GM18507 (cell line): Measurements from ENCODE around the gene DLG5.

Source experiments
- DNase-seq: peaks from one replicate; pipeline ENCODE4 v3.0.0; 2011; ENCODE audit warnings: low read depth; ENCODE audit not compliant: insufficient read length; ENCODE audit errors: extremely low spot score
- FAIRE-seq: peaks from 2 replicates; lab custom pipeline; 2011; peaks lifted over from hg19 to GRCh38; lab: Jason Lieb, UNC

The DLG5 gene

DNA sequence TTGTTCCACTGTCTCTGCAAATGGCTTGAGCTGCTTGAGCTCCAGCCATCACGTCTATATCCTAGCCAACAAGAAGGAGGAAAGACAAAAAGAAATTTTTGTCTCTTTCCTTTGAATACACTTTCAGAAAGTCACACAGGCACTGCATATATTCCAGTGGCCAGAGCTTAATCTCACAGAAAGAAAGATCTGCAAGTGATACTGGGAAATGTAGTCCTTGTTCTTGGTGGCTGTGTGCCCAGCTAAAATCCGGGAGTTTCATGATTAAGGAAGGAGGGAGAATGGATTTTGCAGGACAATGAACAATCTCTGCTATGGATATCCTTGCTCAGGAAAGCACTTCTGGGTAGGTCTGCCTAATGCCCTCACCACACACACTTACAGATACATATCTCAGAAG, 19.5 kb upstream of the DLG5 start:
- FAIRE-seq (no peak), DNase-seq (no peak)

DNA sequence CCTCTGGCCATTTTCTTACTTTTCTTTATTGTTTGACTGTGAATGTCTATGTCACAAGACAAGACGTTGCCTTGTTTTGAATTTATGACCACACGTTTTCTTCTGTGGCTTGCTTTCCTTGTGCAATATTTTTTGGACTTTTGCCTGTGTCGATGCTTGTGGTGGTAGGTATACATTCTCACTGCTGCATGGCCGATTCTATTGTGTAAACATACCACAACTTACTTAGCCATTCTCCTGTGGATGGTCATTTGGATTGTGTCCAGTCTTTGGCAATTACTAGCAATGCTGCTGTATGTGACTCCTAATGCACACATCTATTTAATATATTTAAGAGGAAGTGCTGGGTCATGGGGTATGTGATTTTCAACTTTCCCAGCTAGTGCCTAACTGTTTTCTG, 18.0 kb upstream of the DLG5 start:
- no peak for FAIRE-seq

DNA sequence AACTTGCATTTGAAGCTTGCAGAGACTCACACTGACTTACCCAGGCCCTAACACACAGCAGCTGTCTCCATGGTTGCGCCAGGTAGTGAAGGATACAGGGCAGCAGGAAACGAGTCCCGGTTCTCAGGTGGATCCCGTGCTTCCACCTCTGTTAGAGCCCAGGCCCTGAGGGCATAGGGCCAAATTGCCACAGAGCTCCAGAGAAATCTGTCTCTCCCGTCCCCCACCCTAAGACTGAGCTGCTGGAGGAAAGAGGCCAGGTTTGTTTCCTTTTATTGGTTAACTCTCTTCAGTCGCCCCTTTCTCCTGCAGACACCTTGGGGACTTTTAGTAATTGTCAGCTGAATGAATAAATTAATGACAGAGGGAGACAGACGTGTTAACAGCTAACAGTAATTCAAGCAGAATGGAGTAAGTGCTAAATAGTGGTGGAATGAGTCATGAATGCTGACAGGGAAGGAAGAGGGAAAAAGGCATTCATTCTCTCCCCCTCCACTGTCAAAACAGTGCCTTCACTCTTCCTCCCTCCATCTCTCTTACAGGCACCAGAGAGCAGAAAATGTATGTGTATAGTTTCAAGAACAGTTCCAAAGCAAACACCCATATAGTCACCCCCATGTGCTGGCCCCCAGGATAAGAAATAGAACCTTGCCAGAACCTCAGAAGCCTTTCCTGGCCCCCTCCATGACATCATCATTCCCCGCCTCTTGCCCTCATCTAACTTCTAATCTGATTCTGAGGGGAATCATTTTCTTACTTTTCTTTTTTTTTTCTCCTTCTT, 16.8 kb upstream of the DLG5 start:
- DNase-seq, result no peak
- FAIRE-seq, result no peak

More for the DNA sequence above, 18.0 kb upstream of the DLG5 start:
- DNase-seq, result no peak

DNA sequence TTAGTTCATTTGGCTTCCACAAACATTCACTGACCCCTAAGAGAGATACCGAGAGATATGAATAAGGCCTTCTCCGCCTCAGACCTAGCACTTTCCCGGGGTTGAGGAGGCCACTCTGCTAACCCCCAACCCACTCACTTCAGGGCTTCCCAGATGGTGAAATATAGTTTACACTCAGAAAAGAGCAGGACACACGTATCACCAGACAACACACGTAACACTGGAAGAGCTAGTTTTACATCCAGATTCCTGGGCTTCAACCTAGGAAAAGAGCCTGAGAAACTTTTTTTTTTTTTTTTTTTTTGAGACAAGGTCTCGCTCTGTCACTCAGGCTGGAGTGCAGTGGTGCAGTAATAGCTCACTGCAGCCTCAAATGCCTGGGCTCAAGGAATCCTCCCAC, 15.2 kb upstream of the DLG5 start:
- FAIRE-seq, result no peak

DNA sequence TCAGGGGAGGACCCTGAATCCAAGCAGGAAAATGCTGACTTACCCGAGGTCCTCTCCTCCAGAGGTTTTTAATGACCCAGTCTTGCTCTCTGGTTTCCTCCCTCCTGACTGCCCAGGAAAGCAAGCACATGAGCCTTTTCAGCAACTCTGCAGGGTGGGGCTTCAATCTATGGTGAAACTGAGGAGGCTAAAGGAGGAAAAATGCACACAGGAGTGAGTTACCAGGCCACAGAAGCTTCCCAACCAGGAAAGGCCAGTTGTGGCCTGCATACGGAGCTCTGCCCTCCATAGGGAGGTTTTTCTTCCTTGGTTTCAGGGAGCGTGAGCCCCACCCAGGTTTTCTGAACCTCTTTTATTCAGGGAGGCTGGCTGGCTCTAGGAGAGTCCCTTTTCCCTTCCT, 14.1 kb upstream of the DLG5 start:
- FAIRE-seq (no peak), DNase-seq (no peak)

More for the DNA sequence above, 15.2 kb upstream of the DLG5 start:
- no peak for DNase-seq

DNA sequence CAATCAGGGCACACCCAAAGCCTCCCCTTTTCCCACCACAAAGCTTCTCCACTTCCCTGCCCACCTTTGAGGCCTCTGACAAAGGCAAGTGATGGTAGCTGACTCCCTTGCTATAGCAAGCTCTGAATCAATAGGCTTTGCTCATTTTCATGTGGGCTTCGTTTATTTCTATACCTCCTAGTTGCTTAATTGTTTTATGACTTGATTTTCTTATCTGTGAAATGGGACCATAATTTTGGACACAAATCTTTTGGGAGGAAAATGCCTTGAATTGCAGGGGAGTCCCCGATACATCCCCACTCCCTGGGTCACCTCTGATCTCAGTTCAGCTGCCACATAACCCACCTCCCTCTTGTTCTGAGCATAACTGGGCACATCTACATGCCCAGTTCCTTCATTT, 13.7 kb upstream of the DLG5 start:
- DNase-seq, result no peak

DNA sequence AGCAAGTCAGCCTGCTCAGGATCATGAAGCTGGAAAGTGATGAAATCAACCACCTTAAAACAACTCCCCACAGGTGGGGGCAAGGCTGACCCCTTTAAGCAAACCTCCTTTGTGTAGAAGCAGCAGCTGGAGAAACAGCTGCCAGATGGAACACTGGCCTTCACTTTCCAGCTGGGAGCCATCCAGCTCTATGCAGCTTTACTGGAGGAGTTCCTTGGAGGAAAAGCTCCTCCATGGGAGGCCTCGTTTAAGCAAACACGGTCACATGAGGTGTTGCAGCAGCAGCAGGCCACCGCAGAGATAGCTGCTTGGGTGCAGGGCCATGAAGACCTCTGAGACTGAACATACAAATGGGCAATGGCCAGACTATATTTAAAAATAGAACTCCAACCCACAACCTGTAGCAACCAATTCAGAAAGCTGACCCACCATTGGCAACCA, 13.0 kb upstream of the DLG5 start:
- FAIRE-seq (no peak), DNase-seq (no peak)

More for the DNA sequence above, 13.7 kb upstream of the DLG5 start:
- no peak for FAIRE-seq

DNA sequence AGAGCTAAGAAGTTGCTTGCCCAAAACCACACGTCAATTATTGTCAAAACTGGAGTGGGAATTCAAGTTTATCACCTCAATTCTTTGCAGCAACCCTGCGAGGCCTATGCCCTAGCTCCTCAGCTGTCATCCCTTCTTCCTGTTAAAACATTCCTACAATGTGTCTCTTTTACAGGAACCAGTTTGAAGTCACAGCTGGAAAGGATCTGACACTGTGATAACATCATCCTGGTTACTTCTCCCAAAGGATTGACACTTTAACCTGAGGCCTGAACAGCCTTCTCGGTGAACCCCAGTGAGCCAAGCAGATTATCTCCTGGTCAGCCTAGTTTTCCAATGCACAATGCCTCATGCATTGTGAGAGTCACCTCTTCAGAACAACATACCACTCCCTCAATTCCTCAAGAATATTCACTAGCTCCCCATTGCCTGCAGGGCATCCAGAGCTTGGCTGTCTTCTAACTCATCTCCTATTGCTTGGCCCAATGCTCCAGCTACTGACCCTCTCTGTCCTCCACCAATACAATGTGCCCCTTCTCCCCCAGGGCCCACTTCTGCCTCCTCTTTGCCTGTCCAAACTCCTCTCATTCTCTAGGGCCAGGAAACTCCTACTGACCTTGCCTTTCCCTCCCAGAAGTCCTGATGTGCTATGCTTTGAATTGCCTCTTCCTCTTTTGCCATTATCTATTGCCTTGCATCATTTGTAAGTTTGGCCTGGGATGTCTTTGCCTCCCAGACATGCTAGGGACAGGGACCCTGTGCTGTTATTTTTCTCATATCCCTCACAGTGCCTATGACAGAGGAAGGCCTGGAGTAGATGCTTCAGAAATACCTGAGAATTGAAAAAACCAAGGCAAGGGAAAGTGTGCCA, 10.4 kb upstream of the DLG5 start:
- DNase-seq (no peak), FAIRE-seq (no peak)

DNA sequence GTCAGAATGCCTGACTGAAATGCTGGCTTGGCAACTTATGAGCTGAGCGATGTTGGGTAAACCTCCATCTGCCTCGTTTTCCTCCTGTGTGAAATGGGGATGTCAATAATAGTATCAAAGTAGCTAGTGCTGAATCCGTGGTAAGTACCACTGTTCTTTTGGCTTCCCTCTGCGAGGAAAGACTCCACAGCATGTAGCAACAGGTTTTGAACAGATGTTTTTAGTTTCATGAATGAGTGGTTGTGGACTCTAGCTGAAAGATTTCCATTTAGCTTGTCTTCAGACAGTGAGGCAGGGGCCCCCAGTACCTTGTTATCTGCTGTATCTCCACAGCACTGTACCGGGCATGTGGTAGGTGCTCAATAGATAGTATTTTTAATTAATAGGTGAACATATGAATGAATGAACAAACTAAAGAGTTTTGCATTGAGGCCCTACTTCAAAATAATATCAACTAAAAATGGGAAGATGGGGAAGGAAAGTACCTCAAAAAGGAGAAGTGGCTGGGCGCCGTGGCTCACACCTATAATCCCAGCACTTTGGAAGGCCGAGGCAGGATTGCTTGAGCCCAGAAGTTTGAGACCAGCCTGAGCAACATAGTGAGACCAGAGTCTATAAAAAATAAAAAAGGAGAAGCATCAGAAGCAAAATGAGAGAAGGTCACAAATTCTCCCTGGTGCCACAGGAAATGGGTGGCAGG, 5.6 kb upstream of the DLG5 start:
- DNase-seq, result no peak
- FAIRE-seq, result no peak

DNA sequence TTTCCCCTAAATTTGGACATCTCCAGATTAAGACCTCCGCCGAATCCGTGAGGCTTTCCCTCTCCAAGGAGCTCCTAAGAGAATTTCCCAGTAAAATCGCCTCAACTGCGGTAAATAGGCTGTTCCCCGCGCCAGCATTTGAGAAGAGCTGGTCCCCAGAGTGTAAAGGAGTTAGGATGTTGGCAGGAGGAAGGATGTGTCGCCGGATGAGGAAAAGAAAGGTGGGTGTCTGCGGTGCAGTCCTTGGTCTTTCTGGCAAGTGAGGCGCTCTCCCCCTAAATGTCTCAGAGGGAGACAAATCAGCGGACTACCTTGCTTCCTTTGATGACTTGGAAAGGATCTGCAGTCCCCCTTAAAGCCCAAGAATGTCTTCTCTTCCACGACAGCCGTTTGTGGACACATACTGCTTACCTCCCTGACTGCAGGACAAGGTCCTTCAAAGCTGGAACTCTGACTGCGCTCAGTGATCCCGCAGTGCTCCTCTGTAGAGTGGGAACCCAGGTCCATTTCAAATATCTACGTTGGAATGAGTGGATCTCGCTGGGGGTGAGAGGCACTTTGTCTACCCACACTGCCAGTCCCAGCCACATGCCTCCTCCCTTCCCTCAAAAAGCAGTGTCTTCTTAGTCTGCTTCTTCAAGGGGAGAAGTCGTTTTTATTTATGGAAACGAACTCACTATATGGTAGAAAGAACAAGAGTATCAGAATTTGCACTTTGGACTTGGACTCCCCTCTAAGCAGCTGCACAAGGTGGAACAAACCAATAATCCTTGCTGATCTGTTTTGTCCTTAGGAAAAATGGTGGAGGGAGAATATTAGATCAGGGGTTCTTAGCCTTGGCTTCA, 1.1 kb upstream of the DLG5 start:
- FAIRE-seq (no peak), DNase-seq (no peak)

DNA sequence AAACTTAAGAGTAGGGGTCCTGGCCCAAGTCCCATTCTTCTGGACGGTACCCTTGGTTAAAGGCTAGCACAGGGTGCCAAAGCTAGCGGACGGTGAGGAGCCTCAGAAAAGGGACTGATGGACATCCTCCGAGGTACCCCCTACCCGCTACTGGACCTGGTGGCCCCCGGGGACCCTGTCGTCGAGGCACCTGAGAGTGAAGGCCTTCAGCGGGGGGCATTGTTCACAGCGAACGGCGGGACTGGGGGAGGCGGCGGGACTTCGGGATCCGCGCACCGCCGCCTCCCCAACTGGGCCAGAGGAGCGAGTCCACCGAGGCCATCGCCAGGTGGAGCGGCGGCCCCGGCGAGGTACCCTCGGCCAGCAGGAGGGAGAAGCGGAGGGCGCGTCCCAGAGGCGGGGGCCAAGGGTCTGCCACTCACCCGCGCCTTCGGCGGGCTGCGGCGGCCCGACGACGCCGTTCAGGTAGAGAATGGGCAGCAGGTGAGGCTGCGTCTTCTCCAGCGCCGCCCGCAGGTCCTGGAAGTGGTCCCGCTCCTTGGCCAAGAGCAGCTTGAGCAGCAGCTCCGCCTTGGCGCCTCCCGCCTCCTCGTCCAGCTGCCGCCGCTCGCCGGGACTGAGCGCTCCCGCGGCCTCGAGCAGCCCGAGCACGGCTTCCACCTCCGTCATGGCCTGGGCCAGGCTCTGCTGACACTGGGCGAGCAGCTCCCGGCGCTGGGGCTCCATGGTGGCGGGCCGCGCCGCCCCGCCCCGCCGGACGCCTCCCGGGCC, 575 bp downstream of the DLG5 start:
- DNase-seq, result peak; percentile 18
- FAIRE-seq, result no peak

DNA sequence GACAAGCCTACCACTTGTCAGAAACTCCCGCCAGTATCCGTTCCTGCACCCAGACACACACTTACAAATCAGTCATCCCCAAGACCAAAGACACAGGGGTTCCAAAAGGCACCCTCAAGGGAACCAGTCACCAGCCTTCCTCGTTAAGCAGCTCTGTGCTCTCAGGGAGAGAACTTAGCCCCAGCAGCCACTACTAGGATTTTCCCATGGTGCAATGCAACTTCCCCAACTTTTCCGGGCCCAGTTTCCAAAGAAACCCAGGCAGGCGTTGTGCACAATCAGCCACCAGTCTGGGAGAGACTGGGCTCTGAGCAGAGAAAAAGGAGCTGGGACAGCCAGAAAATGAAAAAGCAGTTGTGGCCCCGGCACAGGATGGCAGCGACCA, 1.2 kb downstream of the DLG5 start:
- DNase-seq (no peak), FAIRE-seq (no peak)

DNA sequence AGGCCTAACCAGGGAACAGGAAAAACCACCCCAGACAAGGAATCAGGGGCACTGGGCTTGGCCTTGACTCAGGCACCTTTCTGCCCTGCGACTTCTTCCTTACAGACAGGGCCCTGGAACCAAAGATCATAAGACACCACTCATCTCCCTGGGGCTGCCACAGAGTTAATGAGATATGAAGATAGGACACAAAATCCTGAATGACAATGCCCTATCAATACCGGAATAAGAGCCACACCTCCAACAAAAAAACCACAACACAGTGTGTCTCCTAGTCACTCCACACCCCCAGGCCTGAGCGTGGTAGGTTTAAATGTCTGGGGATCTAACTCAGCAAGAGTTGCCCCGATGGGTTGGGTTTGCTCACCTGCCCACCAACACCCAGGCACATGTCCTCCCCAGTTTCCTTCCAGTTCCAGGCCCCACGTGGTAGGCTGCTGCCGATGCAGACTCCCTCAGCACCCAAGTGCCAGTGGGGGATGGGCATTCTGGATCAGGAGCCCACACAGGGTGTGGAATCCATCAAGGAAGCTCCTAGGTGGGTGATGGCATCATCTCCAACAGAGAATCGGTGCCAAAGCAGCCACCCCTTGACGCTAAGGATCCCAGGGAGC, 3.9 kb downstream of the DLG5 start:
- FAIRE-seq, result no peak
- no peak for DNase-seq

DNA sequence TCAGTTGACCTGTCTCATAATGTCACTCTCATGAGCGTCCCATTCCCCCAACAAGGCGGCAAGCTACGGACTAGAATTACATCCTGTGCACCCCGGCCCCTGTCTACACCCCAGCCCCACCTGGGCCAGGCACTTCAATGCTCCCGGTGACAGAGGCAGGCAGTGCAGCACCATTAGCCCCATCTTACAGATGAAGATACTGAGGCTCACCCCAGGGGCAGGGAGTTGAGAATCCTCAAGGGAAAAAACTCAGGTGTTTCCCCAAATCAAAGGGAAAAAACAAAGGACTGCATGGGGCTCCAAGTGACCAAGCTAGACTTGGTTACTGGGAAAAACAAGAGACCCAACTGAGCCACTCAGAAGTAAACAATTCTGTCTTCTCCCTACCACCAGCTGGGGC, 4.5 kb downstream of the DLG5 start:
- DNase-seq (no peak), FAIRE-seq (no peak)

DNA sequence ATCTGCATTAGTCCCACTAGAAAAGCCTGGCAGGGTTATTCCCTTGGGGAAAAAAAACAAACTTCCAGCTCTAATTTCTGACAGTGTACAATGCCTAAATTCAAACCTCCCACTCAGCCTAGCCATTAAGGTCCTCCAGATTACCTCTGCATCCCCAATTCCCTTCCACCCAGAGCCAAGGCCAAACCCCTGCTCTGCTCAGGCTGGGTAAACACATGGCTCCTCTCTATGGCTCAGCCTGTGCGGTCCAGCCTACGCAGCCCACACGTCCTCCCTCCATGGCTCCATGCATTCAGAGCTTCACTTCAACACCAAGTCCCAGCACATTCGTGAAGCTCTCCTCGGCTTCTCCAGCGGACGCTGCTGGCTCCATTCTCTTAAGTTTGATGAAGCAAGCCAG, 5.2 kb downstream of the DLG5 start:
- no peak for FAIRE-seq

DNA sequence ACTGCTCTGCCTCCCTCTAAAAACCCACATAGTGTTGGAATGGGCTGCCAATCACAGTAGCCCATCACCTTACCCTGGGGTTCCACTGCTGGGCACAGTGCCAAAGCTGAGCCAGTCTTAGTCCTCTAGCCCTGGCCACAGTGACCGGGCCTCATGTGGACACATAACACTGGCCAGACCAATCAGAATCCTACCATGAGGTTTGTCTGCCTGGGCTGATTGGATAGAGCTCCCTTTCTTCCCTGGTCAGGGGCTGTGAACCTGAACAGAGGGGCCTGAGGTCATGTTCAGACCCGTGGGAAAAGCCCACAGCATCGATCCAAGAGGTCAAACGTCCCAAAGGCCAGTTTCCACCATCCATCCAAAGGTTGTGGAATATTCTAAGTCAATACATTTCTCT, 6.1 kb downstream of the DLG5 start:
- no peak for DNase-seq
- no peak for FAIRE-seq

More for the DNA sequence above, 5.2 kb downstream of the DLG5 start:
- DNase-seq, result no peak

DNA sequence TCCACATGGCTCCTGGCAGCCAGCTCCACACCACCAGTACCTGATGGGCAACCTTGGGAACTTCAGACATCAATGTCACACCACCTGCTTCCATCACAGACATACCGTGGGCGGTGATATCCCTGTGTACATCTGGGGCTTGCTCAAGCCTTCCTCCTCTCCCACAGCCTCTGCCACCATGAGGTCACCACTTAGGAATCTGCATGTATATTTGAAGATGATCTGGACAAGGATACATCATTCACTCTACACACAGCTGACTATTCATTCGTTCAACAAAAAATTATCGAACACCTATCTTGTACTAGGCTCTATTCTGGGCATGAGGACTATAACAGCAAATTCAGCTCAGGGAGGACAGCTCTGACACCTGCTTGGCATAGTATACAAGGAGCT, 6.8 kb downstream of the DLG5 start:
- no peak for FAIRE-seq
- no peak for DNase-seq
